HL-60 (cell line): ENCODE data around the gene CELA3A.

Source experiments
- POLR2AphosphoS5 ChIP-seq: IDR thresholded peaks from 2 replicates; pipeline ENCODE4 v1.6.1; 2012; ENCODE audit warnings: low read depth
- TF ChIP-seq, protein P1 (sequence below): IDR thresholded peaks from one replicate; pipeline ENCODE4 v1.5.1; 2011; ENCODE audit warnings: low read length, control low read depth, inconsistent platforms; ENCODE audit not compliant: insufficient read depth
- TF ChIP-seq, protein P2 (sequence below): IDR thresholded peaks from 2 replicates; pipeline ENCODE4 v1.6.1; 2012; ENCODE audit warnings: low read depth; ENCODE audit not compliant: insufficient replicate concordance

- TF ChIP-seq POLR2AphosphoS5, result no peak
- TF ChIP-seq, protein P1, sequence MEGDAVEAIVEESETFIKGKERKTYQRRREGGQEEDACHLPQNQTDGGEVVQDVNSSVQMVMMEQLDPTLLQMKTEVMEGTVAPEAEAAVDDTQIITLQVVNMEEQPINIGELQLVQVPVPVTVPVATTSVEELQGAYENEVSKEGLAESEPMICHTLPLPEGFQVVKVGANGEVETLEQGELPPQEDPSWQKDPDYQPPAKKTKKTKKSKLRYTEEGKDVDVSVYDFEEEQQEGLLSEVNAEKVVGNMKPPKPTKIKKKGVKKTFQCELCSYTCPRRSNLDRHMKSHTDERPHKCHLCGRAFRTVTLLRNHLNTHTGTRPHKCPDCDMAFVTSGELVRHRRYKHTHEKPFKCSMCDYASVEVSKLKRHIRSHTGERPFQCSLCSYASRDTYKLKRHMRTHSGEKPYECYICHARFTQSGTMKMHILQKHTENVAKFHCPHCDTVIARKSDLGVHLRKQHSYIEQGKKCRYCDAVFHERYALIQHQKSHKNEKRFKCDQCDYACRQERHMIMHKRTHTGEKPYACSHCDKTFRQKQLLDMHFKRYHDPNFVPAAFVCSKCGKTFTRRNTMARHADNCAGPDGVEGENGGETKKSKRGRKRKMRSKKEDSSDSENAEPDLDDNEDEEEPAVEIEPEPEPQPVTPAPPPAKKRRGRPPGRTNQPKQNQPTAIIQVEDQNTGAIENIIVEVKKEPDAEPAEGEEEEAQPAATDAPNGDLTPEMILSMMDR, result no peak
- TF ChIP-seq, protein P2, sequence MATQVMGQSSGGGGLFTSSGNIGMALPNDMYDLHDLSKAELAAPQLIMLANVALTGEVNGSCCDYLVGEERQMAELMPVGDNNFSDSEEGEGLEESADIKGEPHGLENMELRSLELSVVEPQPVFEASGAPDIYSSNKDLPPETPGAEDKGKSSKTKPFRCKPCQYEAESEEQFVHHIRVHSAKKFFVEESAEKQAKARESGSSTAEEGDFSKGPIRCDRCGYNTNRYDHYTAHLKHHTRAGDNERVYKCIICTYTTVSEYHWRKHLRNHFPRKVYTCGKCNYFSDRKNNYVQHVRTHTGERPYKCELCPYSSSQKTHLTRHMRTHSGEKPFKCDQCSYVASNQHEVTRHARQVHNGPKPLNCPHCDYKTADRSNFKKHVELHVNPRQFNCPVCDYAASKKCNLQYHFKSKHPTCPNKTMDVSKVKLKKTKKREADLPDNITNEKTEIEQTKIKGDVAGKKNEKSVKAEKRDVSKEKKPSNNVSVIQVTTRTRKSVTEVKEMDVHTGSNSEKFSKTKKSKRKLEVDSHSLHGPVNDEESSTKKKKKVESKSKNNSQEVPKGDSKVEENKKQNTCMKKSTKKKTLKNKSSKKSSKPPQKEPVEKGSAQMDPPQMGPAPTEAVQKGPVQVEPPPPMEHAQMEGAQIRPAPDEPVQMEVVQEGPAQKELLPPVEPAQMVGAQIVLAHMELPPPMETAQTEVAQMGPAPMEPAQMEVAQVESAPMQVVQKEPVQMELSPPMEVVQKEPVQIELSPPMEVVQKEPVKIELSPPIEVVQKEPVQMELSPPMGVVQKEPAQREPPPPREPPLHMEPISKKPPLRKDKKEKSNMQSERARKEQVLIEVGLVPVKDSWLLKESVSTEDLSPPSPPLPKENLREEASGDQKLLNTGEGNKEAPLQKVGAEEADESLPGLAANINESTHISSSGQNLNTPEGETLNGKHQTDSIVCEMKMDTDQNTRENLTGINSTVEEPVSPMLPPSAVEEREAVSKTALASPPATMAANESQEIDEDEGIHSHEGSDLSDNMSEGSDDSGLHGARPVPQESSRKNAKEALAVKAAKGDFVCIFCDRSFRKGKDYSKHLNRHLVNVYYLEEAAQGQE, result no peak
Observed at GRCh38 chr1:22050330-22050729, 48.9 kb downstream of the CELA3A start.
